ENCODE measurements around the gene NFAM1.

Gene NFAM1

GRCh38 chr22:42451499-42452145, 19.4 kb upstream of the NFAM1 start:
- Mint-ChIP-seq H3K27me3 (peaks cover 14 to 49% of the 10 kb centered on the region in 2 donors), H3K36me3 (ENCODE audit: insufficient read depth) (peaks cover 3% of the 10 kb centered on the region), H3K9me3 (no peaks in the 10 kb centered on the region), H3K4me3 (no peak overlapping the region), H3K4me1 (ENCODE audit: low read depth in 2 of 2) (no peaks in the 10 kb centered on the region), H3K27ac (no peak overlapping the region)
- no peak for ATAC-seq (replicated peaks)
- no peak for DNase-seq

DNA sequence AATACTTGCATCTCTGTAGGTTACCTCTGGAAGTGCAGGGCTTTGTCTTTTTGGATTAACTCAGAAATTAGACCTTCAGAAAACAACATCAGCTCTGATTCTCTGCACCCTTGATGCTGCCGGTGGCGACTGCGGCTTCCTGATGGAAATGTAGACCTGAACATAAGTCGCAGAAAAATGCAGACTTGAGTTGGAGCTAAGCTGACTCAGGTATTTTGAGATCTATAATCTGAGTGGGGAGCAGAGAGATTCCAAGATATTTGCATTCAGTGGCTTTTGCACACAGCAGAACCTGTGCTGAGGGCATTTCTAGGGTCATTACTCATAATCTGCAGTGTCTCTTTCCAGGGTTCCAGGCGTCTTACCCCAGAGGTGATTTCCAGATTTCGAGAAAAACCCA, 18.7 kb upstream of the NFAM1 start:
- H3K27me3 Mint-ChIP-seq = peaks cover 14 to 43% of the 10 kb centered on the region in 2 donors
- H3K36me3 Mint-ChIP-seq (ENCODE audit: insufficient read depth) = peaks cover 3% of the 10 kb centered on the region
- H3K27ac Mint-ChIP-seq = no peak overlapping the region
- DNase-seq (no peak), ATAC-seq (replicated peaks) (no peak)
- H3K4me3 Mint-ChIP-seq = no peak overlapping the region
- no peaks in the 10 kb centered on the region for H3K9me3 Mint-ChIP-seq
- no peaks in the 10 kb centered on the region for H3K4me1 Mint-ChIP-seq (ENCODE audit: low read depth in 2 of 2)

- peaks cover 0 to 20% of the 10 kb centered on the region in 2 donors for H3K27me3 Mint-ChIP-seq
- DNase-seq (no peak), ATAC-seq (replicated peaks) (no peak)
- H3K9me3 Mint-ChIP-seq = no peaks in the 10 kb centered on the region
- peaks cover 3% of the 10 kb centered on the region for H3K36me3 Mint-ChIP-seq (ENCODE audit: insufficient read depth)
- H3K27ac Mint-ChIP-seq = no peak overlapping the region
- no peak overlapping the region for H3K4me3 Mint-ChIP-seq
- peaks cover 12 to 14% of the 10 kb centered on the region in 2 donors for H3K4me1 Mint-ChIP-seq (ENCODE audit: low read depth in 2 of 2)
These were observed 13.9 kb upstream of the NFAM1 start for GRCh38 chr22:42446151-42446550.

DNA sequence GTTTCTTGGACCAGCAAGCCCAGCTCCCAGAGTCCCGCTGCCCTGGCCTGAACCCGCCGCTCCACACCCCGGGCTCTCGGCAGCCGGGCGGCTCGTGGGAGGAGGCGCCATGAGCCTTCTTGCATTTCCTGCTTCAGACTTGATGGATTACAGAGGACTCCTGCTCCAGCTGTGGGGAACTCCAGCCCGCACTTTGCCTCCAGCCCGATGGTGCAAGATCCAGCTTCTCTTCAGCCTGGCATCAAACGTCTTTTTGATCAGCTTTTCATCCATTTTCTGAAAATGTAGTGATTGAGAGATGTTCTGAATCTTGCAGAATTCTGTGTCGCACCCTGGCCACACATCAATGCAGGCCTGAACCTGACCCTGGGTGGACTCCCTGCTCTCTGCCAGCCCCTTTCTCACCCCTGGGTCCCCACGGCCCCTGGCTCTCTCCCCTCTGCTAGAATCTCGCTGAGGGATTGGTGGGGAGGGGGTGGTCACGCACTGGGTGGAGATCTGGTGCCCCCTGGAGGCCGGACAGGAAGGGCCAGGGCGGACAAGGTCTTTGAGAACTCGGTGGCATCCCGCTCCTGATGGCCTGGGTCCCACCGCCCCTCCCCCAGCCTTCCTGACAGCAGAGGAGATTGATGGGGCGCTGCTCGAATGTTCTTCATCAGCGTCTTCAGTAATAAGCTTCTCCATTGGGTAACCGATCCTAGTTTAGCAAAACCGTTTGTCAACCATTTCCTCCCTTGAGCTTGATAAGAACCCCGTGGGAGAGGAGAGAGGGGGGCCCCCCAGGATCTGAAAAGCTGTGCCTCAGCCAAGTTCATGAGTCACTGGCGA, 12.1 kb upstream of the NFAM1 start:
- peaks cover 12 to 14% of the 10 kb centered on the region in 2 donors for H3K4me1 Mint-ChIP-seq (ENCODE audit: low read depth in 2 of 2)
- H3K27ac Mint-ChIP-seq = peak overlapping the region; percentile 89 to 92
- peaks cover 0 to 4% of the 10 kb centered on the region in 2 donors for H3K27me3 Mint-ChIP-seq
- H3K9me3 Mint-ChIP-seq = no peaks in the 10 kb centered on the region
- peak overlapping the region; percentile 81 to 84 for H3K4me3 Mint-ChIP-seq
- peak; percentile 74 to 88 (median 75) for DNase-seq
- peak; percentile 94 for ATAC-seq (replicated peaks)
- H3K36me3 Mint-ChIP-seq (ENCODE audit: insufficient read depth) = peaks cover 3% of the 10 kb centered on the region

- Mint-ChIP-seq H3K27me3 (no peaks in the 10 kb centered on the region), H3K4me3 (peak overlapping the region; percentile 81 to 84), H3K36me3 (ENCODE audit: insufficient read depth) (no peaks in the 10 kb centered on the region), H3K27ac (peak overlapping the region; percentile 89 to 92), H3K9me3 (no peaks in the 10 kb centered on the region), H3K4me1 (ENCODE audit: low read depth in 2 of 2) (peaks cover 12 to 14% of the 10 kb centered on the region in 2 donors)
- DNase-seq (no peak), ATAC-seq (replicated peaks) (no peak)
These were observed 11.3 kb upstream of the NFAM1 start for GRCh38 chr22:42443240-42444076.

DNA sequence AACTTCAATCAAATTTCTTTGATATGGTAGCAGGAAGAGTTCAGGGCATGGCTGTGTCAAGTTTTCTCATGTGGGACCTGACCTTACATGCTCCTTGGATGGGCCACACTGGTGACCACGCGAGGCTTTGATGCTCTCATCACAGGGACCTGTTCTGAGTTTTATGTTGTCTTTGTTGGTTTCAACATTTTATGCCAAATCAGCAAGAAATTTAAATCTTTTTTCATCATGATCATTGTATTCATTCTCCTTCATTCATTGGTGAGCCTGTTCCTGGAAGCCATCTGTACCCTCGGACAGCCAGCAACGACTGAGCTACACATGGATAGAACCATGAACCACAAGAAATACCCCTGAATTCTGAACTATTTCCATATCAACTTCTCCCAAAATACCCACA, 10.5 kb upstream of the NFAM1 start:
- no peaks in the 10 kb centered on the region for H3K36me3 Mint-ChIP-seq (ENCODE audit: insufficient read depth)
- peak overlapping the region in 1 of 2 donors; percentile 92 for H3K27ac Mint-ChIP-seq
- peak overlapping the region in 1 of 2 donors; percentile 84 for H3K4me3 Mint-ChIP-seq
- no peak for ATAC-seq (replicated peaks)
- H3K9me3 Mint-ChIP-seq = no peaks in the 10 kb centered on the region
- H3K4me1 Mint-ChIP-seq (ENCODE audit: low read depth in 2 of 2) = peaks cover 14 to 15% of the 10 kb centered on the region in 2 donors
- DNase-seq = no peak
- no peaks in the 10 kb centered on the region for H3K27me3 Mint-ChIP-seq

- H3K9me3 Mint-ChIP-seq = no peaks in the 10 kb centered on the region
These were observed 8.5 kb upstream of the NFAM1 start for GRCh38 chr22:42440728-42441127.

GRCh38 chr22:42439821-42440674, 7.8 kb upstream of the NFAM1 start:
- H3K4me3 Mint-ChIP-seq = no peak overlapping the region
- H3K9me3 Mint-ChIP-seq = no peaks in the 10 kb centered on the region
- DNase-seq = no peak
- H3K27ac Mint-ChIP-seq = peak overlapping the region in 1 of 2 donors; percentile 7
- H3K4me1 Mint-ChIP-seq (ENCODE audit: low read depth in 2 of 2) = peaks cover 14 to 19% of the 10 kb centered on the region in 2 donors
- H3K27me3 Mint-ChIP-seq = peaks cover 0 to 8% of the 10 kb centered on the region in 2 donors
- H3K36me3 Mint-ChIP-seq (ENCODE audit: insufficient read depth) = no peaks in the 10 kb centered on the region
- no peak for ATAC-seq (replicated peaks)

More at GRCh38 chr22:42440728-42441127, 8.5 kb upstream of the NFAM1 start:
- DNase-seq (no peak), ATAC-seq (replicated peaks) (no peak)
- peak overlapping the region in 1 of 2 donors; percentile 31 for H3K4me3 Mint-ChIP-seq
- H3K36me3 Mint-ChIP-seq (ENCODE audit: insufficient read depth) = no peaks in the 10 kb centered on the region
- no peak overlapping the region for H3K27ac Mint-ChIP-seq
- peaks cover 0 to 8% of the 10 kb centered on the region in 2 donors for H3K27me3 Mint-ChIP-seq
- H3K4me1 Mint-ChIP-seq (ENCODE audit: low read depth in 2 of 2) = peaks cover 14 to 19% of the 10 kb centered on the region in 2 donors

DNA sequence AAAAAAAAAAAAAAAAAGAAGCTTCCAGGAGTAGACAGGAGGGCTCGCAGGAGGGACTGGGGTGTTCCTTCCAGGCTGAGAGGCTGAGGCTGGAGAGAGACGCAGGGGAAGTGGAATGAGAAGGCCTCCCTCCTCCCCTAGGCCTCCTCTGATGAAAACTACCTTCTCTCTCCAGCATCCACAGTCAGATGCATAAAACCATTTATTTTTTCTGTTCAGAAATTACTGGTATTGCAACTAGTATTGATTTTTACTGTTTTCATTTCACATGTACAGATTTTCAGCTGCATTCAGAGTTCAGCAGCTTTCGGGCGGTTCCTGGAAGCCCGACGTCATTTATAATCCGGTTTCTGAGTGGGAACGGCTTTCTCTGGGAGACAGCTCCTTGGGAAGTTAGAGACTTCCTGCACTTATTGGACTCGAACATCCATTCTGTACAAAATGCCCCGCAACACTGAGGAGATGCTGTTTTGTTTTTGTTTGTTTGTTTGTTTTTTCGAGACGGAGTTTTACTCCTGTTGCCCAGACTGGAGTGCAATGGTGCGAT, 6.9 kb upstream of the NFAM1 start:
- ATAC-seq (replicated peaks) = no peak
- Mint-ChIP-seq H3K9me3 (no peaks in the 10 kb centered on the region), H3K36me3 (ENCODE audit: insufficient read depth) (no peaks in the 10 kb centered on the region), H3K4me1 (ENCODE audit: low read depth in 2 of 2) (peaks cover 6 to 12% of the 10 kb centered on the region in 2 donors), H3K27me3 (peaks cover 0 to 11% of the 10 kb centered on the region in 2 donors), H3K27ac (peak overlapping the region in 1 of 2 donors; percentile 7), H3K4me3 (no peak overlapping the region)
- DNase-seq = no peak

DNA sequence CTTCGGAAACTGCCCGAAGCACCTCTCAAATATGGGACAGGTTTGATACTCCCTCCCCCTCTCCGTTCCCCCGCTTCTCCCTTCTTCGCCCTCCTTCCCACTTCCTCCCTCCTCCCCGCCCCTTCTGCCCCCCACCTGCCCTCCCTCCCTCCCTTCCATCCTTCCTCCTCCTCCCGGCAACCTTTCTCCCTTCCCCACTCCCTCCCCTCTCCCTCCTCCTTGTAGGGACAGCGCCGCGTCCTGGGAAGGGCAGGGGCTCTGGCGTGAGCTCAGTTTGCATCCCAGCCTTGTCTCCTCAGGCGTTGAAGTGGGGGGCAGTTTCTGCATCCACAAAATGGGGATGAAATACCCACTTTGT, 6.1 kb upstream of the NFAM1 start:
- Mint-ChIP-seq H3K4me1 (ENCODE audit: low read depth in 2 of 2) (peaks cover 0 to 7% of the 10 kb centered on the region in 2 donors), H3K27me3 (peaks cover 0 to 19% of the 10 kb centered on the region in 2 donors), H3K36me3 (ENCODE audit: insufficient read depth) (no peaks in the 10 kb centered on the region), H3K9me3 (no peaks in the 10 kb centered on the region), H3K4me3 (peak overlapping the region; percentile 20 to 75), H3K27ac (no peak overlapping the region)
- DNase-seq (no peak), ATAC-seq (replicated peaks) (no peak)

DNA sequence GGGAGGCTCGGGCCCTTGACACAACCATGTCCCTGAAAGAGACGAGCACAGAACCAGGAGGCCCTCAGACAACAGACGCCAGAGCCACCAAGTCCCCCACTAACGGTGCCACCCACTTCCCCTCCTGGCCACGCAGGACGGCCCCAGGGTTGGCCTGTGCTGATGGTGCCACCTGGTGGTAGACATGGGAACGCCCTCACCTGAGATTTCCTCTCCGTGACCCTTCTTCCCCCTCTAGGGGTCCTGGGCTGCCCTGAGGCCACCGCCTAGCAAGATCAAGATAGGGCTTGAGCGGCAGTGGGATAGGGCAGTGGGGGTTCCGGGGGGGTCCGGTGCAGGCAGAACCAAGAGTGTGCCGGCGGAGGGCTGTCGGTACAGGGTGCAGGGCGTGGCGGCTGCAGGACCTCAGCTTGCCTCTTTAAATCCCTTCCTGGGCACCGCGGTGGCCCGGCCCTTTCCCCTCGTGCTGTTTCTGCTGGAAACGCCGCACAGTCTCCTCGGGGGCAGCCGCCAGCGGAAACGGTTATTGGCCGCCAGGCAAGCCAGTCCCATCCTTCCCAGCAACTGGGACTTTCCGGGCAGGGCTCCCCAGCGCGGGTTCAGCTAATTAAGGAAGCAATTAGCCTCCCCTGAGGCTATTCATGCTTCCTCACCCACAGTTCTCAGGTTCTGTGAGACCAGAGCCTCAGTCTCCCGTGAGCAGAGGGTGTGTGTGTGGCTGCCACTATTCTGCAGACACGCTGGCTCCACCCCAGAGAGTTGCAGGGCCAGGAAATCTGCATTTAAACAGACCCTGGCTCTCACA, 5.5 kb upstream of the NFAM1 start:
- Mint-ChIP-seq H3K9me3 (no peaks in the 10 kb centered on the region), H3K27ac (peak overlapping the region in 1 of 2 donors; percentile 79), H3K4me1 (ENCODE audit: low read depth in 2 of 2) (peaks cover 0 to 7% of the 10 kb centered on the region in 2 donors), H3K27me3 (peaks cover 0 to 25% of the 10 kb centered on the region in 2 donors), H3K4me3 (peak overlapping the region; percentile 72 to 75), H3K36me3 (ENCODE audit: insufficient read depth) (no peaks in the 10 kb centered on the region)
- DNase-seq (peak; percentile 87 to 89 (median 88)), ATAC-seq (replicated peaks) (peak; percentile 96)

DNA sequence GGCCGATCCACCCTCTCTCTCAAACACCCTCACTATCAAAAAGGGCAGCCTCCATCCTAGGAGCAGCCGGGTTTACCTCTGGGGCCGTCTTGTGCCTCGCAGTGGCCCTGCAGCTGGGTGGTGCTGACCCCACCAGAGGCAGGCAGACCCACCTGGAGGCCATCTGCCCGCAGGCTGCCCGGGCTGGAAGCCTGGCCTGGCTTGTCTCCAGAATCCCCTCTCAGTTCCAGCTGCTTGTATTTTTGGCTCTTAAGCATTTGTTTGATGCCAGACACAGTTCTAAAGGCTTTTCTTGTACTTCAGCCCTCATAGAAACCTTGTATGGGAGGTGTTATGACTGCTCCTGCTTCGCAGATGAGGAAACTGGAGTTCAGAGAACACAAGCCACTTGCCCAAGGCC, 4.2 kb upstream of the NFAM1 start:
- Mint-ChIP-seq H3K4me3 (no peak overlapping the region), H3K27me3 (peaks cover 0 to 35% of the 10 kb centered on the region in 2 donors)

More for the DNA sequence above, 4.2 kb upstream of the NFAM1 start:
- no peaks in the 10 kb centered on the region for H3K9me3 Mint-ChIP-seq
- ATAC-seq (replicated peaks) (no peak), DNase-seq (no peak)
- H3K27ac Mint-ChIP-seq = peak overlapping the region in 1 of 2 donors; percentile 29
- peaks cover 0 to 7% of the 10 kb centered on the region in 2 donors for H3K4me1 Mint-ChIP-seq (ENCODE audit: low read depth in 2 of 2)
- H3K36me3 Mint-ChIP-seq (ENCODE audit: insufficient read depth) = no peaks in the 10 kb centered on the region

Data from effector memory CD8-positive, alpha-beta T cell (primary cell).